Eye (tissue), 1 donor: ENCODE measurements around the gene BCAR1.
A peak's percentile ranks its signal among the peaks of the same experiment; 100 is the strongest.
"Not testable (repeated sequence)": the region's sequence is repeated elsewhere in the genome, so short reads cannot be mapped to it uniquely, and the experiment has no call there.

Experiments
- DNase-seq: peaks from one replicate; pipeline ENCODE4 v3.0.0-alpha.2; 2015

Gene BCAR1

DNA sequence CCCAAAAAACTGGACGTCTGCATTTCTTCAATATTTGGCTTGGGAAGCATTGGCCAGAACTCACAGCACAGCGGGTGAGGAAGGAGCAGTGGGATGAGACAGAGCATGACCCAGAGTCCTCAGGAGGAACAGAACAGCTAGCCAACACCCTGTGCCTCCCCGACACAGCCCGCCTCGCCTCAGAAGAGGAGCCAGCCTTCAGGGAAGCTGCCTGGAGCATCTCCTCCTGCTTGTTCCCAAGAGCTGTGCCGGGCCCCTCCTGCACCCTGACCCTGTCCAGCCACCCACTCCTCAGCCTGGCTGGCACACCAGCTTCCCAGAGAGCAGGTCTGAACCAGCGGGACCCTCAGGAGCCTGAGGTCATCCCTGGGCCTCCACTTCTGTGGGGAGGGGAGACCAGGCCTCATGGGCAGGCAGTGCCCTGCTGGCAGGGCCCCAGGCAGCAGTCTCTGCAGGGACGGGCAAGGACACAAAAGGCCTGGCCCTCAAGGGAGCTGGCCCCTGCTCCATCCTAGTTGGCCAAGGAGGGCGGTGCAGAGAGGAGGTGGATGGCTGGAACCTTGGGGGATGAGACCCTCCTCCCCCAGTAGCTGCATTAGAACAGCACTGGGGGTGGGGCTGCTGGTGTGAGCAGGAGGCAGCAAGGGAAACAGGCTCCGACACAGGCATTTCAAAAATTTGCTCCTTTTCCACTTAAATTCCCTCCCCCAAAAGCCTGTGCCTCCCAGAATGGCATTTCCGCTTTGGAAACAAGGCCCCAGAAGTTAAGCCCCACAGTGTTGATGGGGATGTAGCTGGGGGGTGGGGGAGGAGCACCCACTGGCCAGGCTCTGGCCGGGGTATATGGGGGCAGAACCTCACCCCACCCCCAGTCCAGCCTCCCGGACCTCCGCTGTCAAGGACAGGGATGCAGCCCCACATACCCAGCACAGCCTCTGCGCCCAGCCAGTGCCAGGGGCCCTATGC lies 1.8 kb upstream of the BCAR1 start:
- DNase-seq, result peak; percentile 68

DNA sequence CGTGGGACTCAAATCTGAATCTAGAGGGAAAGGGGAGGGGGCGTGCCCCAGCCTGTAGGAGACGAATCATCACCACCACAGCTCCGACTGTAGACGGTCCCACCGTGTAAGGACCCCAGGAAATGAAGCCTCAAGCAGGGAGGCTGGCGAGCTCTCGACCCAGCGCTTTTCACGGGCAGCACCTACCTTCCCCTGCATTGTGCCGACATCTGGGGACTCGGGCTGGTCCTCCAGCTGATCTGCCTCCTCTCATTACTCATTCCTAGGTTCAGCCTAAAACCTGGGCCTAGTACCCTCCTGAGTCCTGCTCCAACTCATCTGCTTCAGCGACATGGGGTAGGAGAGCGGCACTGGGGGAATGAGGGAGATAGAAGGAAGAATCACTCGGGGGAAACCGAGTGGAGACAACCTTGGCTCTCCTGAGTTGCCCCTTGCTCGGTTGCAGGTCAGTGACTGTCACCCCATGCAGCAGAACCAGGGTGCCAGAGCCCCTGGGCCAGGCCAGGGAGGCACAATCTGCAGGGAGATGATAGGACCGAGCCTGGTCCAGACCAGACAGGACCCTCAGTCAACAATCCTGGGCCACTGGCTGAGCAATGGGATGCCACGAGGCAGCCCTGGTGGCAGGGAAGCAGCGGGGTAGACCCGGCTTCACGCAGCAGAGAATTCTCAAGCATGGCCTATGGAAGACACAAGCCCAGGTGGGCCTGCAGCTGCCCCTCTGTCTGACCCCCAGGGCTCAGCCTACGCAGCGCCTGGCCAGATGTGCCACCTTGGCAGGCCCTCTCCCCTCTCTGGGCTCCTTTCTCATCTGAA lies 833 bp upstream of the BCAR1 start:
- no peak for DNase-seq

DNA sequence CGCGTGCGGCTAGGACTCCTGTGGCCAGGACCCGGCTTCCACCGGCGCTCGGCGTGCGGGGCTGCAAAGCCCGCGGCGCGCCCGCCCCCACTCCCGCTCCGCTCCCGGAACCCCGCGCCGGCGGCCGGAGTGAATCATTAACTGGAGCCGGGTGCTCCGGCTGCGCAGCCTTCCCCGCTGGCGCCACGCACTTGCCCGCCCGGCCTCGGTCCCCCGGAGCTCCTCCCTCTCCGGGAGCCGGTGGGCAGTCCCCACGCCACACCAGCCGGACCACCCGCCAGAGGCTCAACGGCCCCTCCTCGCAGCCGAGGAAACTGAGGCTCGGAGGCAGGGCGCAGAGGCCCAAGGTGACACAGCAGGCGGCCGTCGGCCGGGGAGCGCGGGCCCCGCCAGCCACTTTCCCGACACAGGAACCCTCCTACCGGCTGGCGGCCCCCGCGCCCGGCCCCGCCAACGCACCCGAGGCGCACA lies 580 bp downstream of the BCAR1 start:
- peak; percentile 61 for DNase-seq

DNA sequence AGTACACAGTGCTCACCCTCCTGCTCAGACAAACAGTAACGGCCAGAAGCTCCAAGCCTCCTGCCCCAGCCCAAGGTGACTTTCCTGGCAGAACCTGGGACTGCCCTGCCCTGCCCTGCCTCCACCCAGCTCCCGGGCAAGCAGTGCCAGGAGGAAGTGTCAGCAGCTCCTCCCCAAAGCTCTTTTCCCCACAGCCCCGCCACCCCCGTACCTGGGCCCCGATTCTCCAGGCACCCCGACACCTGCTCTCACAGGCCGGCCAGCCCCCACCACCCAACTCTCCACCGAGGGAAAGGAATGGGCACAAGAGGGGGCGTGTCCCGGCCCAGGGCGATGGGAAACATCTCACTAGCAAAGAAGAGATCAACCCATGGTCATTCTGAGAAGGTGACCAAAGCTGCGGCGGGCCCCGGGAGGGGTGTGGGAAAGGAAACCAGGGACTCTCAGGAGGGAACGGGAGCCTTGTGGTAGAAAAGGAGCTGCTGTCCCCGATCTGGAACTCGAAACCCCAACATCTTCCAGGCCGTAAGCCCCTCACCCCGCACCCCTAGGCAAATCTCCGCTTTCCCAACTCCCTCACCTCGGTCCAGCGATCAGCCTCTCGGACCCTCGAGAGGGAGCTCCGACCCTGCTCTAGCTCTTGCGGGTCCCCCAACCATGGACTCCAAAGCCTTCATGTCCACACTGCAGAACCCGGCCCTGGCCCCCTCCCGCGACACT lies 1.2 kb downstream of the BCAR1 start:
- peak; percentile 47 for DNase-seq

DNA sequence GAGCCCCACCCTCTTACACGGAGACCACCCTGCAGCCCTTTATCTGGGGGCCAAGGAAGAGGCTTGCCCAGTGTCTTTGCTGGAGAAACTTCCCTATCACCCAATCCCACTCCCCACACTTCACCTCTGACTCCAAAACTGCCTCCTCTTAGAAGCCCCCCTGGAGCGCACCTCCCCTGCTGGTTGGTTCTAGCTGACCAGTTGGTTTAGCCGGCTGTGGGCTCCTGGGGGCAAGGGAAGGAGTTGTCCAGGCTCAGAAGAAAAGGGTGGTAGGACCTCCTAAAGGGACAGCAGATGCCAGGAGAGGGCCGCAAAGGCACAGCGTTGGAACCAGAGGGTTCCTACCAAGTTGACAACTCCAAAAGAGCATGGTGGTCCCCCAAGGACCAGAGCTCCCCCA lies 2.0 kb downstream of the BCAR1 start:
- DNase-seq, result no peak

DNA sequence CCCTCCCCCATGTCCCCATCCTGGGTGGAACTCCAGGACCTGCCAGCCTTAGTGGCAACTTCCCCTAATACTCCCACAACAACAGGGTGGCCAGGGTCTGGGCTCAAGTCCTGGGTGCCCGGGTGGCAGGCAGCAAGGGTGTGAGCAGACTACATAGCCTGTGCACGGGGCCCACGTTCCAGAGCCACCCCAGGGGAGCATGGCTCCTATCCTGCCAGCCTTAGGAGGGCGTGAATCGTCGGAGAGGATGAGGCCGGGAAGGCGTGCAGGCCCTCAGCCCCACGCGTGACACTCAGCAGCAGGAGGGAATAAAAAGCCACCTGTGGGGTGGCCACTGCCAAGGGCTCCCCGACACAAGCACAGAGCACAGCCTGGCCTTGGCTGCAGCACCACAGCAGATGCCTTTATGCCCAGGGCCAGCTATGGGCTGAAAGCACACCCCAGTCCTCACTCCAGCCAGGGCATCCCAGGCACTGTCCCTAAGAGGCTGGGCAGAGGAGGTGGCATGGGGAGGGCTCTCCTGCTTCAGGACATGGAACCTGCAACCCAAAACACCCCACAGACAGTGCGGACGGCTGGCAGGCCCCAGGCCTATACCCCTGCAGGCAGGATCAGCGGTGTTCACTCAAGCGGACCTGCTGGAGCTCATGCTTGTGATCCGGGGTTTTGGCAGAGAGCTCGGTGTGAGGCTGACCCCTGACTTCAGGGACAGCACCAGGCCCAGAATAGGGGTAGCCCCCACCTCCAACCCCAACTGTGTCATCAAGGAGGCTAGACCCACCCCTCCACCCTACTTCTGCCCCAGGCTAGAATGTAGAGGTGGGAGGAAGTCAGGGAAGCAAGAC lies 2.7 kb downstream of the BCAR1 start:
- DNase-seq, result no peak

DNA sequence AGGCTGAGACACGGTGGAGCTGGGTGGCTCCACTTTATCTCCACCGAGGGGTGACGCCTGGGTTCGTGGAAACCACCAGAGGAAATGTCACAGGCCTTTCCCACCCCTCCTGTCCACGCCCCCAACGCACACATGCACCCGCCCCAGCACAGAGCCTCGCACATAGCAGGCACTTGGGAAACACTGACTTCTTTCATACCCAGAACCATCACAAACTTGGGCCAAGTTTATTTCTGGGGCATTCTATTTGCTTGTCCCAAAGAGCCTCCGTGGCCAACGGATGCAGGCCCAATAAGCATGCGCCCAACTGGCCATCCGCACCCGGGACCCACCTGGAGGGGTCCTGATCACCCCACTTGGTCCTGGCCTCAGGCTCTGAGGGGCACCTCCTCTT lies 3.3 kb downstream of the BCAR1 start:
- DNase-seq, result no peak

DNA sequence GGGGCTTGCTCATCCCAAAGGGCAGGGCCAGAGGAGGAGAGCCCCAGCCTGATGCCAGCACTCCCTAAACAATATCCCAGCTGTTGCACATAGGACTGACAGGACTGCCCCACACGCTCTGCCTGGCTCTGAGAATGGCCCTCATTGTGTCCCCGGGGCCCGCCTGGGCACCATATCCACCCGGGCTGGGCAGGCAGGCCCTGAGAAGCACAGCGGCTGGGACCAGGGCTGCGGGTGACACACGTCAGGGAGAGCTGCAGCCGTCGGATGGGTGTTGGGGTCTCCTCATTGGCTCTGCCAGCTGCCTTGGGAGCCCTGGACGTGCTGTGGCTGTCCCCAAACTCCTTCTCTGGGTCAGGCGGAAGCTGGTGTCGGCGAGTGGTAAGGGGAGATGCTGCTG lies 4.2 kb downstream of the BCAR1 start:
- no peak for DNase-seq

DNA sequence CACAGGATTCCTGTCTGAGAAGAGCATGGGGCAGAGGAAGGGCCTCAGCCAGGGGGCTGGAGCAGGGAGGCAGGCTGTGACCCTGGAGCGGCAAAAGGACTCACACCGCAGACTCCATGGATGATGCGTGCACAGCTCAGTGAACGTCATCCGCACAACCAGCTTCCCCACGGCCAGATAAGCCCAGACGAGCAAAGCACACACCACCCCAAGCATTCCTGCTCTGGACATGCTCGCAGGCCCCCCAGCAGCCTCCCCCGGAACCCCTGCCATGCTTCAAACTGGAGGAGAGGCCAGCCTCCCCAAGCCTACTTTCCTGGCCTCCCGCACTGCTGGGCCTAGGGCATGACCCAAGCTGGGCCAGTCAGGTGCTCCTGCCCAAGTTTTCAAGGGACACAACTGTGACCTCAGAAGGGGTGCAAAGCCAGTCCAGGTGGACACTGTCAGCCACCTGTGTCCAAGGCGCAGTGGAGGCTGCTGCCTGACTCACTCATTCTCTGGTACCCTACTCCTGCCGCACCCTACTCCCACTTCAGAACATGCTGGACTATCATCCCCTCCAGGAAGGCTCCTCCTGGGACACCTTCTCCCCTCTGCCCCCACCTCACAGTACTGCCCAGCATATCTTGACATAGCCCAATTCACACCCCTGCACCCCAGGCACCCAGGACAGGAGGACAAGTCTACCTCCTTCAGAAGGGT lies 4.8 kb downstream of the BCAR1 start:
- no peak for DNase-seq

DNA sequence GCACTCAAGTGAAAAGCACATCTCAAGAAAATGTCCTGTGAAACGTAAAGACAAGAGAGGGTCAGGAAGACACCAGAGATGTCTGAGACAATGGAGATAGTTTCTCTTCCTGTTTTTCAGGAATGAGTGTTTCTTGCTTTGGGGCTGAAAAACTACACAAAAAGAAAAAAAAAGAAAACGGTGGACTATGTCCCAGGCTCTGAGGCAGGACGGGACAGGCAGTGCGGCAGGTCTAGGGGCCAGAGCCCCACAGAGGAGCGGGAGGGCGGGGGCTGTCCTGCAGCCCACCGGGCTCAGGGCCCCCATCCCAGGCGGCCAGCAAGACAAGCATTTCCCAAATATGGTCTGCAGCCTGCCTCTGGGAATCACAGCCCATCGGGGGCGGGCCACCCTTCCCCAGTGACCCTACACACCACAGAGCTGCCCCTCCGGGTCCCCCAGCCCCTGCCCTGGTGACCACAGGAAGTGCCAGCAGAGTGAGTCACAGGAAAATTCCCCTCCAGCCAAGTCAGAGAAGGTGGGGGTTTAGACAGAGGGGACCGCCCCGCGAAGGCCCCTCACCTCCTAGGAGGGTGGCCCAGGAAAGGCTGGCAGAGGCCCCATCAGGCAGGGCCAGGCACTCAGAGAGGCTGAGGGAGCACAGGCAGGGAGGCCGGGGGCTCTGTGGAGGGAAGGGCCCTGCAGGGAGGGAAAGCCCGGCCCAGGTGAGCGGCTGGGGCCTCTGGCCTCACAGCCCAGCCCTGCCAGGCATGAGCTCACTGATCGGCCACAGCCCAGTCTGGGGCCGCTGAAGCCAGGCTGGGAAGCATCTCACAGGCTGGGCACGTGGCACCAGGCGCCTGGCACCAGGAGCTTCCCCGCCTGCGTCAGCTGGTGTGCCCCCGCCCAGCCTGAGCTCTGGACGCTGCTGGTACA lies 6.3 kb downstream of the BCAR1 start:
- DNase-seq, result peak; percentile 72

DNA sequence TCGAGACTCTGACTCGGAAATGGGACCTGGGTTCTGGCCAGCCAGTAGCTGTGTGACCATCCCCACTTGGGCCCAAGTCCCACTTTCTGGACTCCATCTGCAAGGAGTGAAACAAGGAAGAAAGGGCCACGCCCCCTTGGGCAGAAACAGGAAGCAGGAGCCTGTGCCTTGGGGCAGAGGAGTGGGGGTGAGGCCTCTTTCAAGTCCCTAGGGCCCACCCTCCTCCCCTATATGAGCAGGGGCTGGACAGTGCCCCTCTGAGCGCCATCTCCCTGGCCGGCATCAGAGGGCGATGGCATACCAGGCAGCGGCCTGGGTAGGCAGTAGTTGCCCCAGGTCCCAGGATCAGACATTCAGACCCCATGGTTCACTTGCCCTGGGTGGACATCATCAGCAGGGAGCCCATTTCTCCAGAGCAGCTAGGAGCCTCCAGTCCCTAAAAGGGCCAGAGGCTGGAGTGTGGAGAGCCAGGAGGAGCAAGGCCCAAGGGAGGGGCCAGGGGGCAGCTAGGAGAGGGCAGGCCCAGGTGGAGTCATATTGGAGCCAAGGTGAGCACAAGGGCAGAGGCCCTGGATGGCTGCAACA lies 7.1 kb downstream of the BCAR1 start:
- no peak for DNase-seq

DNA sequence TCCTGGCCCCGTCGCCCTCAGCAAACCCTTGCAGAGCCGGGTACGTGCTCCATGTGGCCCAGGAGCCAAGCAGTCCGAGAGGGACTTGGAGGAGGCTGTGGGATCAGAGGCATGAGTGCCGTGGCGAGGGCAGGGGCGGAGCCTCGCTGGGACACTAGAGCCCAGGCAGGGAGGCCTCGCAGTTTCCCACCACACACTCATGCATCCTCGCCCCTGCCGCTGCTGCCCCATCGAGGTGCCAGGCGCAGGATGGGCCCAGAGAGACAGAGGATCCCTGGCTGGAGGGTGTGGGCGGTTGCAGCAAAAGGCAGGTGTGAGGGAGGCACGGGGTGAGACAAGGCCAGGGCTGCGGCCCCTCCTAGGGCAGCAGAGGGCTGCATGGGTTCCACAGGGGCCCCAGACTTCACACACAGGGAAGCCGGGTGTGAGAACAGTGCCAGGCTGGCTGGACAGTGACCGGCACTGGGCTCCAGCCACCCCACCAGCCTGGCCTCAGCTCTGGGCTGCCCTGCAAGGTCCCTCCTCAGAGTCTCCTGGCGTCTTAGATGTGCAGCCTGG lies 7.7 kb downstream of the BCAR1 start:
- DNase-seq, result no peak

DNA sequence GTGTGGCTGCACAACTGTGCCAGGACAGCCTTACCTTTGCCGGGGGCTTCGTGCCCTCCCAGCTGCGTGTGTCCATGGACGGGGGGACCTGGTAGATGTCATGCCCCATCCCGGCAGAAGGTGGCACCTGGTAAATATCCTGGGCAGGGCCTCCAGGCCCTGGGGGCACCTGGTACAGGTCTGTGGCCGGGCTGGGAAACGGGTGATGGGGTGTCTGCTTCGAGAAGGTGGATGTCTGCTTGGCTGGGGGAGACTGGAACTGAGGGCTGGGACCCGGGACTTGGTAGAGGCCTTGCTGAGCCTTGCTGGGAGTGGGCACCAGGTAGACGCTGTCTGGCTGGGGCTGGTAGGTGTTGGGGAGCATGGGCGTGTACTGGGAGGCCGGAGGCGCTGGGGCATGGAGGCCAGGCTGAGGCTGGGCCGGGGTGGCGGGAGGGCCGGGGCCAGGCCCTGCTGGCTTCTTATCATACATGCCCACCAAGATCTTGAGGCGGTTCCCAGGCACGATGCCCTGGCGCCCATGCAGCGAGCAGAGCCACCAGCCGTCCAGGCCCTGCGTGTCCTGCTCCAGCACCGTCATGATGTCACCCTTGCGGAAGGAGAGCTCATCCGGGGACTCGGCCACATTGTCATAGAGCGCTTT lies 8.9 kb downstream of the BCAR1 start:
- DNase-seq, result not testable (repeated sequence)

DNA sequence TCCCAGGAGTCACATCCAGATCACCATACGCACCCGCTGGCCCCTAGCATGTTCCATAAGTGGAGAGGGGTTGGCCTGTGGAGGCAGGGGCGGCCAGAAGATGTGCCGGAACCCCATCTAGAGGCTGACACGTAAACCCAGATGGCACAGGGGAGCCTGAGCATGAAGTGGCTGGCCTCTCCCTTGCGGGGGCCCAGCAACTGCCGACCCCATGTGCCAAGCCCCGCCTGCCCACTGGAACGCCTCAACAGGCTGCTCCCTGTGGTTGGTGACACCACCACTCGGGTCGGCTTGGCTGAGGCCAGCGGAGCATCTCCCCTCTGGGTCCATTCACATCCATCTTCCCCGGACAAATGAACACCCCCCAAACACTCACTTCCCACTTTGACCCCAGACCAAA lies 9.5 kb downstream of the BCAR1 start:
- DNase-seq, result no peak

DNA sequence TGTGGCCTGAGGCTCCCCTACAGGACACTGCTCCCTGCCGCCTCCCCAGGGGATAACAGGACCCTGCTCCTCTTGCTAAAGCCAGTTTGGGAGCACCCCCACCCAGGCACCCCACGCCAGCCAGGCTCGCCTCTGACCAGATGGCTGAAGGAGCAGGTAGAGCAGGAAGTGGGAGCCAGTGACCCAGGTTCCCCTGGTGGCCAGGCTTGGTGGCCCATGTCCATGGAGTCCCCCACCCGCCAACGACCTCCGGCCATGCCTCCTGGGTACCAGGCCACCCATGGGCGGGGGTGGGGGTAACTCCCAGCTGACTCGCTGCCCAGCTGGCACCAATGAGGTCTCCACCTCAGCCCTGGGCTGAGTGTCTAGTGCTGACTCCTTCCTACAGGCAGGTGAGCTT lies 10.0 kb downstream of the BCAR1 start:
- no peak for DNase-seq

DNA sequence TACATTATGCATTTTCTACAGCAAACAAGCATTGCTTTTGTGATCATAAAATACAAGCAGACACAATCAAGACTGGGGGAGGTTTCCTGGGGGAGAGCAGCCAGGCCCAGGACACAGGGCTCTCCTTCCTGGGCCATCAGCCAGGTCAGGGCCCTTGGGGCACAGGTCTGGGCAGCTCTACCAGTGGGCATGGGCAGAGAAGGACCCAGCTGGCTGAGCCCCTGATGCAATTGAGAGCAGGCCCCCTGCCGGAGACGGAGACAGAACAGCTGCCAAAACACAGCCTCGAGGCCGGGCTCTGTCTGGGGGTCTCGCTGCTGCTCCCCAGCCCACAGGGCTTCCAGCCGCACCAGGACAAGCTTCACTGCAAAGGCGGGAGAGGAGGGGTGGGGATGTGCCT lies 10.8 kb downstream of the BCAR1 start:
- DNase-seq, result not testable (repeated sequence)

DNA sequence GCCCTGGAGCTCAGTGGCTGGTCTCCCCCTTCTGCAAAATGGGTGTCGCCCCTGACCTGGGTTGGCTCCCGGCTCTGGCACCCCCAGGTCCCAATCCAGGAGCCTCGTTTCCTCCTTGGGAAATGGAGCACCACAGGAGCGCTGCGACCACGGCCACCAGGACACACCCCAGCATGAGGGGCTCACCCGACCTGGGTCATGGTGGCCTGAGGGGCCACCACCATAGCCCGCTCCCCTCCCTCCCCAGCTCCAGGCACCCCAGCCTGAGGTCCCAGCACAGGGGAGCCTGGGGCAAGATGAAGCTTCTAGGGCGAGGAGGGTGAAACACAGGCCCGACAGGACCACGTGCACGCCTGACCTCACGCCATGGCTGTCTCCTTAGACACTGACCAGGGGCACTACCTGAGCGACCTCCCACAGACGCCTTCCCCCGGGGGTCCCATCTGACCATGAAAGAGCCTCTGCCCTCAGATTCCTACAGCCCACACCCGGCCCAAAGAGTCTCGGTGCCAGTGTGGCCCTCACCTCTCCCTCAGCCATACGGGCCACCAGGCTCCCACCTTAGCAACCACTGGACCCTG lies 11.8 kb downstream of the BCAR1 start:
- DNase-seq, result no peak

DNA sequence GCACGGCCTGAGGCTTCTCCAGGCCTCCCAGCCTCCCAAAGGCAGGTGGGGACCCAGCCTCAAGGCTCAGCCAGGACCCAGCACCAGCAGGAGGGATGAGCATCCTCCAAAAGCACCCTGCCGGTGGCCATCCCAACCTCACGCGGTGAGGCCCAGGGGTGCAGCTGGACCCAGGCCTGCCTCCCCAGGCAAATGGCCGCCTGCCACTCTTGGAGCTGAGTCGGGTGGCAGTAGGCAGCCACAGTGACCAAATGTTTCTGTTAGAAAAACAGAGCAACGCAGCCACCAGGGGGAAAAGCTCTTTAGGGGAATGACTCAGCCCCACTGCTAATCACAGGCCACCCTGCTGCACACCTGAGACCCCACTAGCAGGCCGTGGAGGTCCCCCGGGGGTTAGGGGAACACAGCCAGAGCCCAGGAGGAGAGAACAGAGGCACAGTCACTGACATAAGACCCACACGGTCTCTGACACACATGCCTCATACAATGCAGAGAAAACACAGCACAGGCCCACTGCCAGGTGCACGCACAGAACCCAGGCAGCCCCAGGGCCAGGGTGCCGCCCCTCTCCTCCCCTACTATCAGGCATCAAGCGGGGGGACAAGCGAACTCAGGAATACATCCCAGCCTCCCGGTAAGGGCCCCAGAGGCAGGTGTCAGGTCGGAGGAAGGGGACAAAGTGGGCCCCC lies 12.4 kb downstream of the BCAR1 start:
- DNase-seq, result peak; percentile 32
